NAMALWA (cell line): Measurements from ENCODE around the gene KRT5.

Experiments
- DNase-seq: peaks from one replicate; pipeline ENCODE4 v3.0.0-alpha.2; 2015; ENCODE audit warnings: low spot score

Gene KRT5

GRCh38 chr12:52537101-52537500, 16.9 kb upstream of the KRT5 start:
- no peak for DNase-seq

- no peak for DNase-seq
These were observed 15.4 kb upstream of the KRT5 start for GRCh38 chr12:52535574-52535973.

- no peak for DNase-seq
These were observed 14.3 kb upstream of the KRT5 start for GRCh38 chr12:52534482-52534881.

GRCh38 chr12:52533686-52534470, 13.7 kb upstream of the KRT5 start:
- DNase-seq: no peak

GRCh38 chr12:52532636-52533035, 12.4 kb upstream of the KRT5 start:
- no peak for DNase-seq

- DNase-seq: no peak
These were observed 11.5 kb upstream of the KRT5 start for GRCh38 chr12:52531566-52532300.

- no peak for DNase-seq
These were observed 10.7 kb upstream of the KRT5 start for GRCh38 chr12:52530905-52531304.

GRCh38 chr12:52530366-52530765, 10.2 kb upstream of the KRT5 start:
- DNase-seq: no peak

GRCh38 chr12:52529846-52530245, 9.7 kb upstream of the KRT5 start:
- no peak for DNase-seq

GRCh38 chr12:52529417-52529816, 9.2 kb upstream of the KRT5 start:
- DNase-seq: no peak

- no peak for DNase-seq
These were observed 8.5 kb upstream of the KRT5 start for GRCh38 chr12:52528641-52529143.

- DNase-seq: no peak
These were observed 7.1 kb upstream of the KRT5 start for GRCh38 chr12:52527121-52527800.

GRCh38 chr12:52526511-52526951, 6.3 kb upstream of the KRT5 start:
- DNase-seq: no peak

- no peak for DNase-seq
These were observed 5.7 kb upstream of the KRT5 start for GRCh38 chr12:52525661-52526499.

GRCh38 chr12:52524898-52525591, 4.9 kb upstream of the KRT5 start:
- DNase-seq: no peak

GRCh38 chr12:52524241-52524897, 4.2 kb upstream of the KRT5 start:
- no peak for DNase-seq

GRCh38 chr12:52523824-52524223, 3.6 kb upstream of the KRT5 start:
- no peak for DNase-seq

- no peak for DNase-seq
These were observed 2.3 kb upstream of the KRT5 start for GRCh38 chr12:52522346-52523011.

- no peak for DNase-seq
These were observed 1.5 kb upstream of the KRT5 start for GRCh38 chr12:52521568-52522266.
